Esophagus squamous epithelium (tissue), 5 donors: ENCODE results near the gene PTMS. TPM values are rescaled to one million over a fixed set of nuclear protein-coding genes. Genes with fewer than 3 reads are reported as not detected.

Experiments
- DNase-seq: peaks from one replicate; lab custom pipeline; 2025; lab: John Stamatoyannopoulos, UW
- H3K27ac ChIP-seq, 4 donors: fragments of 200-600 bp; sonication (generic); one replicate each; pipeline ENCODE4 v1.5.1; 2016 to 2019; ENCODE audit warnings: mild to moderate bottlenecking in 1 of 4
- H3K27me3 ChIP-seq, 4 donors: fragments of 200-600 bp; sonication (generic); 1 replicate in 3 of 4; 2 replicates in 1 of 4; pipeline versions ENCODE4 v1.5.1 to v1.6.0; 2017 to 2021; ENCODE audit warnings: antibody characterized with exemption in 1 of 4
- H3K36me3 ChIP-seq, 3 donors: fragments of 200-600 bp; sonication (generic); one replicate each; pipeline ENCODE4 v1.5.1; 2016 to 2019
- H3K4me1 ChIP-seq, 3 donors: fragments of 200-600 bp; sonication (generic); one replicate each; pipeline ENCODE4 v1.5.1; 2017 to 2019
- H3K4me3 ChIP-seq, 4 donors: fragments of 200-600 bp; sonication (generic); 1 replicate in 3 of 4; 2 replicates in 1 of 4; pipeline ENCODE4 v1.5.1; 2016 to 2019; ENCODE audit warnings: mild to moderate bottlenecking in 2 of 4, moderate library complexity in 1 of 4
- H3K9me3 ChIP-seq, 3 donors: fragments of 200-600 bp; sonication (generic); one replicate each; pipeline ENCODE4 v1.5.1; 2016 to 2019
- CTCF ChIP-seq, 6 experiments: fragments of 450-650 bp in 4 of 6; fragments of 200-600 bp in 2 of 6; sonication (generic) in 2 of 6; IDR thresholded peaks; one replicate each; pipeline ENCODE4 v1.5.1; 2016 to 2019; ENCODE audit warnings: antibody characterized with exemption in 6 of 6, mild to moderate bottlenecking in 4 of 6, moderate library complexity in 4 of 6
- POLR2A ChIP-seq, 4 donors: fragments of 450-650 bp; IDR thresholded peaks; one replicate each; pipeline ENCODE4 v1.6.1; 2017; ENCODE audit warnings: antibody characterized with exemption in 4 of 4, mild to moderate bottlenecking in 4 of 4, moderate library complexity in 3 of 4
- WGBS, 2 donors: methylation state at CpG; one replicate each; pipeline ENCODE4 v1.1.5; 2018; 5-methylcytosine and 5-hydroxymethylcytosine counted together
- intact Hi-C: fragments of 100-400 bp; cut with DNase I; formaldehyde crosslinking; loops from one replicate; pipeline ENCODE4 v1.15.0; 2022
- total RNA-seq, 4 donors: library from RNA; depleted of rRNA; stranded (reverse); fragments of >200 nt; gene quantifications; one replicate each; pipeline ENCODE4 v1.1.0, GENCODE V29; 2016
- donor health status: DM: yes; HTN: yes; CAD: no.

Gene PTMS
- total RNA-seq, 4 donors from 2014 or later, result 78.2 to 149 (median 123) TPM

DNA sequence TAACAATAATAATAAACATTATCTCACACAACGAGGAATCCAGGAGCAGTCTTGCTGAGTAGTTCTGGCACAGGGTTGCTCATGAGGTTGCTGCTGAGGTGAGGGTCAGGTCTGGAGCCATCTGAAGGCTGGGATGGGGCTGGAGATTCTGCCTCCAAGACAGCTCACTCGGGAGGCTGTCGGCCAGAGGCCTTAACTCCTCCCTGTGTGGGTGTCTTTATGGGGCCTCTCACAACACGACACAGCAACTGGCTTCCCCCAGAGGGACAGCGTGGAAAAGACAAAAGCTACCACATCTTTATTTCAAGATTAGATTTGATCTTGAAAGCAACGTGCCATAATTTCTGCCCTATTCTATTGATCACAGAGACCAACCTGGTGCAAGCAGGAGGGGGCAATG lies 16.0 kb downstream of the PTMS start:
- H3K4me3 ChIP-seq, result no peak overlapping the region
- H3K9me3 ChIP-seq, result no peaks in the 10 kb centered on the region
- WGBS, 2 donors, result 58 to 70% methylated on average over 3 to 6 of the region's 6 CpGs
- no peaks in the 10 kb centered on the region for H3K36me3 ChIP-seq
- DNase-seq, result no peak
- H3K27me3 ChIP-seq, result peaks cover 0 to 3% (median 0%) of the 10 kb centered on the region in 4 donors
- no peak overlapping the region for H3K27ac ChIP-seq
- H3K4me1 ChIP-seq, result peaks cover 9 to 21% (median 11%) of the 10 kb centered on the region in 3 donors
- TF ChIP-seq CTCF (IDR thresholded peaks at IDR 0.05), result no peak
- TF ChIP-seq POLR2A (IDR thresholded peaks at IDR 0.05), result no peak
- intact Hi-C loops, result no loop called here

DNA sequence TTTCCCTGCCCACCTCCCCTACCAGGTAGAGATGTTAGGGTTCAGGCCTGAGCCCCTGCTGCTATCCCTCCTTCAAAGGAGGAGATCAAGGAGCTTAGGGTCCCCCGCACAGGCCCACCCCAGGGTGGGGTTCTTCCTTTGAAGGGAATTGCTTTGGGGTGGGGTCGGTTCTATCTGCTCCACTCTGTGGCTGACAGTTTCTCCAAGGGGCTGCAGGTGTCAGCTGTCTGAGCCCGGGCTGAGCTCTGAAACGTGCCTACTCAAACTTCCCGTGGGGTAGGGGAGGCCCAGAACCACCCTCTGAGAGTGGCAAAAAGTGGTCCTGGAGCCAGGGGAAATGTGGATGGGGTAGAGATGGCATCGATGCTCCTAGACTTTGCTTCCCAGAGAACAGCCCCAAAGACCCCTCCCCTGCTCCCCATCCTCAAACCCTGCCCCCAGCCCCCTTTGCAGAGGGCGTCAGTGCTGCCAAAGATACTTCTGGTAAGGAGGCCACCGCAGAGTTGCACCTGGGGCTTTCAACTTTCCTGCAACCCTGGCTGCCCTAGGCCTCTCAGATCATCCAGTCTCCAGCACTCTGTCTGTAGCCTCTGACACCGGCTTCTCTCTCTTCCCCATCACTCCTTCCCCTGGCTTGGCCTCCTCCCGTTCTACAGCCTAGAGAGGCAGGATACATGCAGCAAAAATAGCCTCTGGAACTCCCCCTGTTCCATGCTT lies 16.8 kb downstream of the PTMS start:
- no peaks in the 10 kb centered on the region for H3K36me3 ChIP-seq
- H3K27me3 ChIP-seq, result peaks cover 0 to under 1% (median 0%) of the 10 kb centered on the region in 4 donors
- intact Hi-C loops, result no loop called here
- H3K9me3 ChIP-seq, result no peaks in the 10 kb centered on the region
- WGBS, 2 donors, result 93 to 97% methylated on average over 2 to 4 of the region's 10 CpGs
- H3K4me3 ChIP-seq, result no peak overlapping the region
- no peak for TF ChIP-seq CTCF (IDR thresholded peaks at IDR 0.05)
- no peak for TF ChIP-seq POLR2A (IDR thresholded peaks at IDR 0.05)
- peaks cover 7 to 18% (median 8%) of the 10 kb centered on the region in 3 donors for H3K4me1 ChIP-seq
- H3K27ac ChIP-seq, result no peak overlapping the region
- DNase-seq, result no peak

- intact Hi-C loops, result no loop called here
- no peak overlapping the region for H3K27ac ChIP-seq
- H3K27me3 ChIP-seq, result no peaks in the 10 kb centered on the region
- DNase-seq, result no peak
- H3K9me3 ChIP-seq, result no peaks in the 10 kb centered on the region
- 81 to 93% methylated on average over 3 to 9 of the region's 9 CpGs for WGBS, 2 donors
- no peak overlapping the region for H3K4me3 ChIP-seq
- no peaks in the 10 kb centered on the region for H3K36me3 ChIP-seq
- peaks cover 0 to 10% (median 0%) of the 10 kb centered on the region in 3 donors for H3K4me1 ChIP-seq
- no peak for TF ChIP-seq POLR2A (IDR thresholded peaks at IDR 0.05)
- no peak for TF ChIP-seq CTCF (IDR thresholded peaks at IDR 0.05)
Observed at GRCh38 chr12:6783828-6784227, 17.7 kb downstream of the PTMS start.

DNA sequence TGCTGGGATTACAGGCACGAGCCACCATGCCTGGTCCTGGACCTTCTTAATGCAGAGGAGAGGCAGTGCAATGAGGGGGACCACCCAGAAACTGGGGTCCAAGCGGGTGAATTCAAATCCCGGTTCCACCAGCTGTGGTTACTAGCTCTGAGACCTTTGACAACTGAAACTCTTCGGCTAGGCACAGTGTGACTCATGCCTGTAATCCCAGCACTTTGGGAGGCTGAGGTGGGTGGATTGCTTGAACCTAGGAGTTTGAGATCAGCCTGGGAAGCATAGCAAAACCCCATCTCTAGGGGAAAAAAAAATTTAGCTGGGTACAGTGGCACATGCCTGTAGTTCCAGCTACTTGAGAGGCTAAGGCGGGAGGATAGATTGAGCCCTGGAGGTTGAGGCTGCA lies 18.1 kb downstream of the PTMS start:
- Histone ChIP-seq H3K4me1 (peaks cover 0 to 10% (median 0%) of the 10 kb centered on the region in 3 donors), H3K4me3 (no peak overlapping the region), H3K36me3 (no peaks in the 10 kb centered on the region), H3K9me3 (no peaks in the 10 kb centered on the region), H3K27me3 (no peaks in the 10 kb centered on the region), H3K27ac (no peak overlapping the region)
- intact Hi-C loops, result no loop called here
- DNase-seq, result no peak
- WGBS, 2 donors, result 41 to 56% methylated on average over 5 of the region's 5 CpGs
- TF ChIP-seq CTCF (IDR thresholded peaks at IDR 0.05) (no peak), POLR2A (IDR thresholded peaks at IDR 0.05) (no peak)

GRCh38 chr12:6784761-6785160 lies 18.6 kb downstream of the PTMS start:
- intact Hi-C loops, result no loop called here
- DNase-seq, result no peak
- Histone ChIP-seq H3K4me3 (no peak overlapping the region), H3K27ac (no peak overlapping the region), H3K36me3 (no peaks in the 10 kb centered on the region), H3K27me3 (no peaks in the 10 kb centered on the region), H3K4me1 (peaks cover 0 to 8% (median 0%) of the 10 kb centered on the region in 3 donors), H3K9me3 (no peaks in the 10 kb centered on the region)
- no peak for TF ChIP-seq CTCF (IDR thresholded peaks at IDR 0.05)
- no peak for TF ChIP-seq POLR2A (IDR thresholded peaks at IDR 0.05)
- 64 to 67% methylated on average over 5 of the region's 5 CpGs for WGBS, 2 donors
